Cardiac muscle cell (in vitro differentiated cells and primary cell): Measurements from ENCODE around the gene EIF2S2. TPM values are rescaled to one million over a fixed set of nuclear protein-coding genes. Genes with fewer than 3 reads are reported as not detected.
"Not testable (repeated sequence)": the region's sequence is repeated elsewhere in the genome, so short reads cannot be mapped to it uniquely, and the experiment has no call there.

ENCODE experiments used
- DNase-seq, 2 donors: peaks; one replicate each; pipeline versions ENCODE4 v3.0.0 to v3.0.0-alpha.2; 2010 to 2017; ENCODE audit warnings: low read depth in 1 of 2, low spot score in 1 of 2
- H3K27ac ChIP-seq: fragments of 200-600 bp; sonication (generic); 2 replicates; pipeline ENCODE4 v1.5.1; 2016
- H3K27me3 ChIP-seq: fragments of 200-600 bp; sonication (generic); 2 replicates; pipeline ENCODE4 v1.6.0; 2016; ENCODE audit warnings: control low read depth
- H3K36me3 ChIP-seq: fragments of 200-600 bp; sonication (generic); 2 replicates; pipeline ENCODE4 v1.5.1; 2016; ENCODE audit warnings: control low read depth
- H3K4me1 ChIP-seq: fragments of 200-600 bp; sonication (generic); 2 replicates; pipeline ENCODE4 v1.8.1; 2017; ENCODE audit warnings: low read depth, mild to moderate bottlenecking, mixed run types
- H3K4me3 ChIP-seq: fragments of 200-600 bp; sonication (generic); 2 replicates; pipeline ENCODE4 v1.5.1; 2016; ENCODE audit warnings: mild to moderate bottlenecking
- H3K9me3 ChIP-seq: fragments of 200-600 bp; sonication (generic); 2 replicates; pipeline ENCODE4 v1.5.1; 2017; ENCODE audit warnings: low read depth, mild to moderate bottlenecking, control low read depth
- polyA plus RNA-seq: library from polyadenylated mRNA; unstranded; fragments of >200 nt; fragmentation: Nextera tagmentation; extraction: Ambion mirVana; gene quantifications from 2 replicates; pipeline ENCODE4 v1.2.1, GENCODE V29; 2016
- total RNA-seq: library from RNA; depleted of rRNA; stranded (reverse); fragments of >200 nt; gene quantifications from 2 replicates; pipeline ENCODE4 v1.2.3, GENCODE V29; 2016
- TF ChIP-seq, protein P1 (sequence below): IDR thresholded peaks from 2 replicates; pipeline ENCODE4 v1.5.1; 2012; ENCODE audit warnings: low read depth, mild to moderate bottlenecking, low read length

The EIF2S2 gene
- total and polyA plus RNA-seq, 2 experiments from 2014 or later = 42.6 to 43.4 TPM

GRCh38 chr20:34145280-34145819, 33.3 kb upstream of the EIF2S2 start:
- TF ChIP-seq, protein P1, sequence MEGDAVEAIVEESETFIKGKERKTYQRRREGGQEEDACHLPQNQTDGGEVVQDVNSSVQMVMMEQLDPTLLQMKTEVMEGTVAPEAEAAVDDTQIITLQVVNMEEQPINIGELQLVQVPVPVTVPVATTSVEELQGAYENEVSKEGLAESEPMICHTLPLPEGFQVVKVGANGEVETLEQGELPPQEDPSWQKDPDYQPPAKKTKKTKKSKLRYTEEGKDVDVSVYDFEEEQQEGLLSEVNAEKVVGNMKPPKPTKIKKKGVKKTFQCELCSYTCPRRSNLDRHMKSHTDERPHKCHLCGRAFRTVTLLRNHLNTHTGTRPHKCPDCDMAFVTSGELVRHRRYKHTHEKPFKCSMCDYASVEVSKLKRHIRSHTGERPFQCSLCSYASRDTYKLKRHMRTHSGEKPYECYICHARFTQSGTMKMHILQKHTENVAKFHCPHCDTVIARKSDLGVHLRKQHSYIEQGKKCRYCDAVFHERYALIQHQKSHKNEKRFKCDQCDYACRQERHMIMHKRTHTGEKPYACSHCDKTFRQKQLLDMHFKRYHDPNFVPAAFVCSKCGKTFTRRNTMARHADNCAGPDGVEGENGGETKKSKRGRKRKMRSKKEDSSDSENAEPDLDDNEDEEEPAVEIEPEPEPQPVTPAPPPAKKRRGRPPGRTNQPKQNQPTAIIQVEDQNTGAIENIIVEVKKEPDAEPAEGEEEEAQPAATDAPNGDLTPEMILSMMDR = no peak
- no peaks in the 10 kb centered on the region for H3K9me3 ChIP-seq
- no peak overlapping the region for H3K27ac ChIP-seq
- peaks cover 7% of the 10 kb centered on the region for H3K4me1 ChIP-seq
- no peaks in the 10 kb centered on the region for H3K27me3 ChIP-seq
- H3K36me3 ChIP-seq = no peaks in the 10 kb centered on the region
- no peak for DNase-seq
- H3K4me3 ChIP-seq = no peak overlapping the region

GRCh38 chr20:34143951-34144350, 31.9 kb upstream of the EIF2S2 start:
- Histone ChIP-seq H3K27ac (no peak overlapping the region), H3K4me3 (no peak overlapping the region), H3K27me3 (no peaks in the 10 kb centered on the region), H3K9me3 (no peaks in the 10 kb centered on the region), H3K4me1 (peaks cover 7% of the 10 kb centered on the region), H3K36me3 (no peaks in the 10 kb centered on the region)
- TF ChIP-seq, protein P1 = no peak
- peak in 1 of 2 donors; percentile 45 for DNase-seq

DNA sequence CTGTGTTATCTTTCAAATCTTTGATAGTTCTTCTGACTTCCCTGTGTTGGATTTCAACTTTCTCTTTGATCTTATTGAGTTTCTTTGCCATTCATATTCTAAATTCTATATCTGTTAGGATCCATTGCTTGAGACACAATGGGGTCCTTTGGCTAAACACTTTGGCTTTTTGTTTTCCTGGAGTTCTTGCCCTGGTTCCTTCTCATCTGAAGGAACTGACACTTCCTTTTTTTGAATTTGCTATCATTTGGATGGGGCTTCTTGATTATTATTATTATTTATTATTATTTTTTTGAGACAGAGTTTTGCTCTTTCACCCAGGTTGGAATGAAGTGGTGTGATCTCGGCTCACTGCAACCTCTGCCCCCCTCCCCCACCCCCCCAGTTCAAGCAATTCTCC, 30.1 kb upstream of the EIF2S2 start:
- Histone ChIP-seq H3K9me3 (no peaks in the 10 kb centered on the region), H3K4me1 (peaks cover 7% of the 10 kb centered on the region), H3K27ac (no peak overlapping the region), H3K27me3 (no peaks in the 10 kb centered on the region), H3K36me3 (no peaks in the 10 kb centered on the region), H3K4me3 (no peak overlapping the region)
- DNase-seq = no peak
- TF ChIP-seq, protein P1 = no peak

DNA sequence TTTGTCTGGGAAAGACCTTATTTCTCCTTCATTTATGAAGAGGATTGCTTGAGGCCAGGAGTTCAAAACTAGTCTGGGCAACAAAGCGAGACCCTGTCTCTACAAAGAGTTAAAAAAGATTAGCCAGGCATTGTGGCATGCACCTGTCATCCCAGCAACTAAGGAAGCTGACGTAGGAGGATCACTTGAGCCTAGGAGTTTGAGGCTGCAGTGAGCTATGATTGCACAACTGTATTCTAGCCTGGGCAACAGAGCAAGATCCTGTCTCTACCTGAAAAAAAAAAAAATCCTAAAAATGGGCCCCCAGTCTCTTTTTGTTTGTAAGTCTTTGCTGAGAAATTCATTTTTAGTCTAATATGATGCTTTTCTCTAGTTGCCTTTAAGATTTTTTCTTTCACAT, 29.2 kb upstream of the EIF2S2 start:
- H3K36me3 ChIP-seq = no peaks in the 10 kb centered on the region
- TF ChIP-seq, protein P1 = no peak
- no peaks in the 10 kb centered on the region for H3K27me3 ChIP-seq
- H3K4me3 ChIP-seq = no peak overlapping the region
- H3K4me1 ChIP-seq = peaks cover 7% of the 10 kb centered on the region
- no peak for DNase-seq
- no peaks in the 10 kb centered on the region for H3K9me3 ChIP-seq
- H3K27ac ChIP-seq = no peak overlapping the region

DNA sequence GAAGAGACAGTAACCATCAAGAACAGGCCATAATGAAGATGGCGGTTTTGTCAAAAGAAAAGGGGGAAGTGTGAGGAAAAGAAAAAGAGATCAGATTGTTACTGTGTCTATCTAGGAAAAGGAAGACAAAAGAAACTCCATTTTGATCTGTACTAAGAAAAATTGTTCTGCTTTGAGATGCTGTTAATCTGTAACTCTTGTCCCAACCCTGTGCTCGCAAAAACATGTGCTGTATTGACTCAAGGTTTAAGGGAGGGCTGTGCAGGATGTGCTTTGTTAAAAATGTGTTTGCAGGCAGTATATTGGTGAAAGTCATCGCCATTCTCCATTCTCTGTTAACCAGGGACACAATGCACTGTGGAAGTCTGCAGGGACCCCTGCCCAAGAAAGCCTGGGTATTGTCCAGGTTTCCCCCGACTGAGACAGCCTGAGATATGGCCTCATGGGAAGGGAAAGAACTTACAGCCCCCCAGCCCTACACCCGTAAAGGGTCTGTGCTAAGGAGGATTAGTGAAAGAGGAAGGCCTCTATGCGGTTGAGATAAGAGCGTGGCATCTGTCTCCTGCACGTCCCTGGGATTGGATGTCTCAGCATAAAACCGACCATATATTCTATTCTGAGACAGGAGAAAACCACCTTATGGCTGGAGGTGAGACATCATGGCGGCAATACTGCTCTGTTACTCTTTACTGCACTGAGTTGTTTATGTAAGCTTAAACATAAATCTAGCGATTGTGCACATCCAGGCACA, 23.7 kb upstream of the EIF2S2 start:
- not testable (repeated sequence) for H3K27me3 ChIP-seq, H3K4me3 ChIP-seq, H3K27ac ChIP-seq, H3K4me1 ChIP-seq, H3K36me3 ChIP-seq, DNase-seq, H3K9me3 ChIP-seq

DNA sequence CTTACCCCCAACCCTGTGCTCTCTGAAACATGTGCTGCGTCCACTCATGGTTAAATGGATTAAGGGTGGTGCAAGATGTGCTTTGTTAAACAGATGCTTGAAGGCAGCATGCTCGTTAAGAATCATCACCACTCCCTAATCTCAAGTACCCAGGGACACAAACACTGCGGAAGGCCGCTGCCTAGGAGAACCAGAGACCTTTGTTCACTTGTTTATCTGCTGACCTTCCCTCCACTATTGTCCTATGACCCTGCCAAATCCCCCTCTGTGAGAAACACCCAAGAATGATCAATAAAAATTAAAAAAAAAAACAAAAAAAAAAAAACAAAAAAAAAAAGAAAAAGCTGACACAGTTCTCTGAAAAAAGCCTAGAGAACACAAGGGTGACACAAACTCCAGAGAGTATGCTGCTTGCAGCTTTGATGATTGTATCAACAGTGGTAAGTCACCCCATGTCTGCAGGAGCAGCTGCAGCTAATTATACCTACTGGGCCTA, 21.4 kb upstream of the EIF2S2 start:
- H3K36me3 ChIP-seq, H3K4me1 ChIP-seq, H3K27ac ChIP-seq, H3K27me3 ChIP-seq, H3K9me3 ChIP-seq, DNase-seq, H3K4me3 ChIP-seq: not testable (repeated sequence)

GRCh38 chr20:34132943-34133342, 20.9 kb upstream of the EIF2S2 start:
- DNase-seq, H3K36me3 ChIP-seq: not testable (repeated sequence)

GRCh38 chr20:34132491-34132890, 20.4 kb upstream of the EIF2S2 start:
- H3K36me3 ChIP-seq, H3K4me1 ChIP-seq, H3K9me3 ChIP-seq, H3K4me3 ChIP-seq, H3K27ac ChIP-seq, H3K27me3 ChIP-seq, DNase-seq: not testable (repeated sequence)

More at GRCh38 chr20:34132943-34133342, 20.9 kb upstream of the EIF2S2 start:
- not testable (repeated sequence) for H3K4me1 ChIP-seq, H3K4me3 ChIP-seq, H3K9me3 ChIP-seq, H3K27me3 ChIP-seq, H3K27ac ChIP-seq
